ENCODE data around the gene ZFAND3. TPM values are rescaled to one million over a fixed set of nuclear protein-coding genes. Genes with fewer than 3 reads are reported as not detected.

ZFAND3 gene
- total RNA-seq, 1 experiment from 2014 or later, result 107 TPM

- no peak overlapping the region for H3K4me3 Mint-ChIP-seq (ENCODE audit: unreplicated experiment)
- peaks cover 14% of the 10 kb centered on the region for H3K36me3 Mint-ChIP-seq (ENCODE audit: insufficient read depth, unreplicated experiment)
- no peaks in the 10 kb centered on the region for H3K9me3 ChIP-seq
- intact Hi-C loops (cut with micrococcal nuclease; ENCODE audit: unreplicated experiment), result loop anchor here (10.0 kb wide), 1 partner anchor 311 kb away; no protein-coding TSS in a partner anchor
- no peak for TF ChIP-seq CTCF (IDR thresholded peaks at IDR 0.05; ENCODE audit: insufficient read depth in 1 of 2, low read depth in 1 of 2, low read length in 1 of 2, severe bottlenecking in 1 of 2, unreplicated experiment in 1 of 2)
- no TSS peak for BruUV-seq (replicated peaks)
- H3K27ac Mint-ChIP-seq (ENCODE audit: unreplicated experiment), result no peak overlapping the region
- POLR2A ChIA-PET, result no interaction called here
- no peak for DNase-seq
- H3K4me1 ChIP-seq, result no peaks in the 10 kb centered on the region
- CTCF ChIA-PET, result no interaction called here
- no peaks in the 10 kb centered on the region for H3K27me3 ChIP-seq (replicated peaks; ENCODE audit: control insufficient read depth, insufficient read depth, low read length)
- no peaks in the 10 kb centered on the region for H3K27me3 Mint-ChIP-seq (ENCODE audit: insufficient read depth, unreplicated experiment)
- no peak overlapping the region for H3K4me3 ChIP-seq (ENCODE audit: low read depth, low read length)
- peaks cover 10% of the 10 kb centered on the region for H3K4me1 Mint-ChIP-seq (ENCODE audit: low read depth, unreplicated experiment)
- no peaks in the 10 kb centered on the region for H3K36me3 ChIP-seq (ENCODE audit: control insufficient read depth, insufficient read depth, low read length)
- no peaks in the 10 kb centered on the region for H3K9me3 Mint-ChIP-seq (ENCODE audit: unreplicated experiment)
Measured at GRCh38 chr6:38183856-38184584, 364.5 kb downstream of the ZFAND3 start.

DNA sequence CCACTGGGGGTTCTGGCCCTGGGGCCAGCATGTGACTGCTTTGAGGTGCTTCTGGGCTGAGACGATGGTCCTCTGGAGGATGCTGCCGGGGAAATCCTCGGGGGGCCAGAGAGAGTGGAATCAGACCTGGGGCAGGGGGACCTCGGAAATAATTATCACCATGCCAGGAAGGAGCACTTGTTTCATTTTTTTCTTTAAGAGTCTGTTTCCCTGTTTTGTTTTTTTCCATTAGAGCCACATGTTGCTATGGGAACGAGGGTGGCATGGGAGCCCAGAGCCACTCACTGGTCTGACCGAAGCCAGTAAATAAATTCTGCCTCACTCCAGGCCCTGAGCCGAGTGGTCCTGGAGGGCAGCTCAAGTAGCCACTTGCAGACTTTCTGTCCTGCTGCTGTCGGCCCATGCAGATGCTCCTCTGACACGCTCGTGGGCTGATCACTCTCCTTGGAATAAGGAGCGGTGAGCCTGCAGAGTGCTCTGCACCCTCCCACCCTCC is 365.1 kb downstream of the ZFAND3 start:
- Mint-ChIP-seq H3K27ac (ENCODE audit: unreplicated experiment) (no peak overlapping the region), H3K36me3 (ENCODE audit: insufficient read depth, unreplicated experiment) (peaks cover 14% of the 10 kb centered on the region), H3K4me1 (ENCODE audit: low read depth, unreplicated experiment) (peaks cover 10% of the 10 kb centered on the region), H3K4me3 (ENCODE audit: unreplicated experiment) (no peak overlapping the region), H3K27me3 (ENCODE audit: insufficient read depth, unreplicated experiment) (no peaks in the 10 kb centered on the region), H3K9me3 (ENCODE audit: unreplicated experiment) (no peaks in the 10 kb centered on the region)
- Histone ChIP-seq H3K36me3 (ENCODE audit: control insufficient read depth, insufficient read depth, low read length) (no peaks in the 10 kb centered on the region), H3K4me3 (ENCODE audit: low read depth, low read length) (no peak overlapping the region), H3K4me1 (no peaks in the 10 kb centered on the region), H3K27me3 (replicated peaks; ENCODE audit: control insufficient read depth, insufficient read depth, low read length) (no peaks in the 10 kb centered on the region), H3K9me3 (no peaks in the 10 kb centered on the region)
- no TSS peak for BruUV-seq (replicated peaks)
- POLR2A ChIA-PET, result no interaction called here
- intact Hi-C loops (cut with micrococcal nuclease; ENCODE audit: unreplicated experiment), result loop anchor here (10.0 kb wide), 1 partner anchor 310 kb away; no protein-coding TSS in a partner anchor
- DNase-seq, result no peak
- CTCF ChIA-PET, result no interaction called here
- no peak for TF ChIP-seq CTCF (IDR thresholded peaks at IDR 0.05; ENCODE audit: insufficient read depth in 1 of 2, low read depth in 1 of 2, low read length in 1 of 2, severe bottlenecking in 1 of 2, unreplicated experiment in 1 of 2)

DNA sequence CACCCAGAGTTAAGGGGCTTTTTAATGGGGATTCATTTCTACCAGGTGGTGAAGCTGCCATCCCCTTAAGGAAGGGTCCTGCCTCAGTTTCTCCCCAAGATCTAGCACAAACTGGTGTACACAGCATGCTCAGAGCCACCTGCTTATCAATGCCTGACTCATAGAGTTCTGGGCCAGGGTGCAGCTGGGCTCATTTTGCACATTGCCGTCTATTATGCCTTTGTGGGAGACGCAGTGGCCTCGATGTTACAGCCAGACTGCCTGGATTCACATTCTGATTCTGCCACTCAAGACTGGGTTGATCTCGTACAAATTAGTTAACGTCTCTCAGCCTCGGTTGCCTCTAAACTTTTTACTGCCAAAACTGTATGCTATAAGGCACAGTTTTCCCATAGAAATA is 365.7 kb downstream of the ZFAND3 start:
- ChIA-PET POLR2A (no interaction called here), CTCF (no interaction called here)
- no peaks in the 10 kb centered on the region for H3K36me3 ChIP-seq (ENCODE audit: control insufficient read depth, insufficient read depth, low read length)
- no peak overlapping the region for H3K4me3 ChIP-seq (ENCODE audit: low read depth, low read length)
- BruUV-seq (replicated peaks), result no TSS peak
- Mint-ChIP-seq H3K4me3 (ENCODE audit: unreplicated experiment) (no peak overlapping the region), H3K27me3 (ENCODE audit: insufficient read depth, unreplicated experiment) (no peaks in the 10 kb centered on the region), H3K4me1 (ENCODE audit: low read depth, unreplicated experiment) (peaks cover 10% of the 10 kb centered on the region), H3K9me3 (ENCODE audit: unreplicated experiment) (no peaks in the 10 kb centered on the region), H3K27ac (ENCODE audit: unreplicated experiment) (no peak overlapping the region), H3K36me3 (ENCODE audit: insufficient read depth, unreplicated experiment) (peaks cover 14% of the 10 kb centered on the region)
- no peak for DNase-seq
- no peaks in the 10 kb centered on the region for H3K4me1 ChIP-seq
- intact Hi-C loops (cut with micrococcal nuclease; ENCODE audit: unreplicated experiment), result loop anchor here (10.0 kb wide), 1 partner anchor 310 kb away; no protein-coding TSS in a partner anchor
- H3K9me3 ChIP-seq, result no peaks in the 10 kb centered on the region
- H3K27me3 ChIP-seq (replicated peaks; ENCODE audit: control insufficient read depth, insufficient read depth, low read length), result no peaks in the 10 kb centered on the region
- no peak for TF ChIP-seq CTCF (IDR thresholded peaks at IDR 0.05; ENCODE audit: insufficient read depth in 1 of 2, low read depth in 1 of 2, low read length in 1 of 2, severe bottlenecking in 1 of 2, unreplicated experiment in 1 of 2)

All from Caco-2 (cell line).